ENCODE data around the gene CDH13.

DNA sequence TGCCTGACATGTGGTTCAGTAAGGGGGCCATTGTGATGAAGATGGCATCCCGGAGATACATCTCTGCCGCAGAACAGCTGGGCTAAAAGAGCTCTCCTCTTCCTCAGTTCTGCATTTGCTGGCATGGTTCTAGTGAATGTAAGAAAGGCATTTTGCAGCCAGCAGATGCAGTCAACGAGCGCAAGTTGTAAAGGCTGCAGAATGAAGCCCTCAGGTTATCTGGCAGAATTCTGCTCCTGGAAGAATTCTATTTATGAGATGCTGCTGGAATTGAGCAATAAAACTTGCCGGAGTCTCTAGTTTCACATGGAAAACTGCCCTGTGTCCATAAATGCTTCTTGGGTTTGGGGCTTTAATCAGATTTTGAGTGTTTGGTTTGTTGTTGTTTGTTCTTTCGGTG lies 1004.2 kb downstream of the CDH13 start:
- TF ChIP-seq, protein P1, sequence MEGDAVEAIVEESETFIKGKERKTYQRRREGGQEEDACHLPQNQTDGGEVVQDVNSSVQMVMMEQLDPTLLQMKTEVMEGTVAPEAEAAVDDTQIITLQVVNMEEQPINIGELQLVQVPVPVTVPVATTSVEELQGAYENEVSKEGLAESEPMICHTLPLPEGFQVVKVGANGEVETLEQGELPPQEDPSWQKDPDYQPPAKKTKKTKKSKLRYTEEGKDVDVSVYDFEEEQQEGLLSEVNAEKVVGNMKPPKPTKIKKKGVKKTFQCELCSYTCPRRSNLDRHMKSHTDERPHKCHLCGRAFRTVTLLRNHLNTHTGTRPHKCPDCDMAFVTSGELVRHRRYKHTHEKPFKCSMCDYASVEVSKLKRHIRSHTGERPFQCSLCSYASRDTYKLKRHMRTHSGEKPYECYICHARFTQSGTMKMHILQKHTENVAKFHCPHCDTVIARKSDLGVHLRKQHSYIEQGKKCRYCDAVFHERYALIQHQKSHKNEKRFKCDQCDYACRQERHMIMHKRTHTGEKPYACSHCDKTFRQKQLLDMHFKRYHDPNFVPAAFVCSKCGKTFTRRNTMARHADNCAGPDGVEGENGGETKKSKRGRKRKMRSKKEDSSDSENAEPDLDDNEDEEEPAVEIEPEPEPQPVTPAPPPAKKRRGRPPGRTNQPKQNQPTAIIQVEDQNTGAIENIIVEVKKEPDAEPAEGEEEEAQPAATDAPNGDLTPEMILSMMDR (conservative IDR thresholded peaks at IDR 0.05; ENCODE audit: low read depth in 2 of 2): no peak
- TF ChIP-seq POLR2AphosphoS5 (IDR thresholded peaks at IDR 0.05; ENCODE audit: low read depth): no peak
- TF ChIP-seq CREB1 (CRISPR knock-in tag; IDR thresholded peaks at IDR 0.05; ENCODE audit: low read depth): no peak
- no peak for TF ChIP-seq EZH2phosphoT487 (IDR thresholded peaks at IDR 0.05; ENCODE audit: unreplicated experiment)
- TF ChIP-seq EZH2 (IDR thresholded peaks at IDR 0.05; ENCODE audit: low read depth, unreplicated experiment): no peak
- TF ChIP-seq JUNB (IDR thresholded peaks at IDR 0.05; ENCODE audit: unreplicated experiment): no peak
- no peak for TF ChIP-seq ETS1 (IDR thresholded peaks at IDR 0.05)

Data from GM23338 (cell line).